Spleen (tissue), 11 donors: ENCODE data around the gene SPIN1. TPM values are rescaled to one million over a fixed set of nuclear protein-coding genes. Genes with fewer than 3 reads are reported as not detected.
A peak's percentile ranks its signal among the peaks of the same experiment; 100 is the strongest.
"Not testable (repeated sequence)": the region's sequence is repeated elsewhere in the genome, so short reads cannot be mapped to it uniquely, and the experiment has no call there.

Experiments used
- DNase-seq: peaks from one replicate; pipeline ENCODE4 v3.0.0-alpha.2; 2020
- H3K27ac ChIP-seq, 8 donors: fragments of 200-600 bp; sonication (generic) in 7 of 8; 1 replicate in 4 of 8; 2 replicates in 4 of 8; pipeline versions ENCODE4 v1.5.0 to v1.8.0; 2016 to 2021; ENCODE audit warnings: inconsistent platforms in 4 of 8, mild to moderate bottlenecking in 4 of 8, moderate library complexity in 1 of 8
- H3K27me3 ChIP-seq, 7 donors: fragments of 200-600 bp; sonication (generic) in 6 of 7; replicated peaks in 1 of 7; 1 replicate in 4 of 7; 2 replicates in 3 of 7; pipeline versions ENCODE4 v1.5.0 to v1.8.0; 2016 to 2021; ENCODE audit warnings: inconsistent platforms in 3 of 7, mild to moderate bottlenecking in 1 of 7
- H3K36me3 ChIP-seq, 6 donors: fragments of 200-600 bp; sonication (generic) in 5 of 6; 1 replicate in 4 of 6; 2 replicates in 2 of 6; pipeline versions ENCODE4 v1.5.0 to v1.8.0; 2016 to 2021; ENCODE audit warnings: inconsistent platforms in 2 of 6
- H3K4me1 ChIP-seq, 6 donors: fragments of 200-600 bp; sonication (generic) in 5 of 6; 1 replicate in 3 of 6; 2 replicates in 3 of 6; pipeline versions ENCODE4 v1.5.0 to v1.8.0; 2016 to 2021; ENCODE audit warnings: inconsistent platforms in 3 of 6
- H3K4me3 ChIP-seq, 8 donors: fragments of 200-600 bp; sonication (generic) in 7 of 8; 1 replicate in 4 of 8; 2 replicates in 4 of 8; pipeline versions ENCODE4 v1.5.0 to v1.8.0; 2016 to 2021; ENCODE audit warnings: inconsistent platforms in 4 of 8, mild to moderate bottlenecking in 4 of 8, moderate library complexity in 2 of 8
- H3K9me3 ChIP-seq, 8 donors: fragments of 200-600 bp; sonication (generic) in 7 of 8; 1 replicate in 4 of 8; 2 replicates in 4 of 8; pipeline versions ENCODE4 v1.5.0 to v1.8.0; 2016 to 2021; ENCODE audit warnings: inconsistent platforms in 4 of 8
- CTCF ChIP-seq, 11 experiments: fragments of 200-600 bp in 7 of 11; fragments of 450-650 bp in 4 of 11; sonication (generic) in 4 of 11; IDR thresholded peaks in 8 of 11; conservative IDR thresholded peaks in 3 of 11; 1 replicate in 7 of 11; 2 replicates in 4 of 11; pipeline versions ENCODE4 v1.4.0 to v1.8.0; 2016 to 2021; ENCODE audit warnings: antibody characterized with exemption in 11 of 11, inconsistent platforms in 4 of 11, mild to moderate bottlenecking in 1 of 11
- POLR2A ChIP-seq, 3 donors: fragments of 450-650 bp; IDR thresholded peaks; one replicate each; pipeline ENCODE4 v1.5.1; 2017; ENCODE audit warnings: antibody characterized with exemption in 3 of 3, mild to moderate bottlenecking in 1 of 3
- POLR2AphosphoS5 ChIP-seq, 3 donors: sonication (generic); formaldehyde crosslinking; IDR thresholded peaks; one replicate each; pipeline ENCODE4 v1.5.1; 2017; ENCODE audit warnings: antibody characterized with exemption in 3 of 3
- WGBS, 5 donors: extraction: QIAGEN DNeasy Blood & Tissue Kit in 3 of 5; methylation state at CpG; one replicate each; pipeline versions ENCODE4 v1.1.5 to v1.1.7; 2013 to 2018; 5-methylcytosine and 5-hydroxymethylcytosine counted together
- intact Hi-C: fragments of 100-400 bp; cut with DNase I; formaldehyde crosslinking; loops from one replicate; pipeline ENCODE4 v1.15.0; 2023; ENCODE audit warnings: low total_unique reads
- polyA plus RNA-seq, 3 donors: library from polyadenylated mRNA; stranded (reverse); fragments of 200-250 nt; gene quantifications; one replicate each; pipeline ENCODE4 v1.2.1, GENCODE V29; 2013
- total RNA-seq, 7 donors: library from RNA; depleted of rRNA in 3 of 7; stranded (reverse); fragments of >200 nt in 3 of 7; fragmentation: NEBNext Ultra II Directional in 4 of 7; extraction: Animal tissue kit (Norgen Biotek cat#: 25700) in 4 of 7; gene quantifications; one replicate each; pipeline versions ENCODE4 v1.1.0 to v1.2.1, GENCODE V29; 2016 to 2021
- donor health status: healthy with polysubstance abuse.
- donor health status: DM: no; HTN: no; CAD: no; lungs with moderate emphysema.
- donor health status: DM: no; HTN: no; CAD: no.
- donor health status: Bipolar disorder and iron deficiency.
- donor health status: healthy.
- donor health status: DM: no; HTN: no; CAD: no.
- donor health status: DM: yes; HTN: yes; CAD: no.

The SPIN1 gene
- total and polyA plus RNA-seq, 10 donors: 12.6 to 55.1 (median 42.9) TPM

- WGBS, 5 donors: 87 to 100% (median 98%) methylated on average over 3 of the region's 3 CpGs
- Histone ChIP-seq H3K27ac (no peak overlapping the region), H3K4me3 (no peak overlapping the region), H3K4me1 (peaks cover 0 to 12% (median 11%) of the 10 kb centered on the region in 6 donors), H3K9me3 (no peaks in the 10 kb centered on the region), H3K27me3 (no peaks in the 10 kb centered on the region), H3K36me3 (no peaks in the 10 kb centered on the region)
- intact Hi-C loops: no loop called here
- TF ChIP-seq POLR2AphosphoS5 (IDR thresholded peaks at IDR 0.05) (no peak), POLR2A (IDR thresholded peaks at IDR 0.05) (no peak), CTCF (IDR thresholded peaks at IDR 0.05 in 8 of 11, conservative IDR thresholded peaks at IDR 0.05 in 3 of 11) (no peak)
- no peak for DNase-seq
Measured at GRCh38 chr9:88383176-88383575, 5.1 kb upstream of the SPIN1 start.

- intact Hi-C loops: loop anchor here (5.0 kb wide), 1 partner anchor 209 kb away; no protein-coding TSS in a partner anchor
- WGBS, 5 donors: 90 to 98% (median 95%) methylated on average over 4 of the region's 4 CpGs
- H3K4me1 ChIP-seq: peaks cover 0 to 34% (median 26%) of the 10 kb centered on the region in 6 donors
- not testable (repeated sequence) for H3K4me3 ChIP-seq, H3K36me3 ChIP-seq, H3K9me3 ChIP-seq, H3K27me3 ChIP-seq, H3K27ac ChIP-seq, DNase-seq
Measured at GRCh38 chr9:88386137-88386536, 2.1 kb upstream of the SPIN1 start.

- TF ChIP-seq POLR2A (IDR thresholded peaks at IDR 0.05) (no peak), POLR2AphosphoS5 (IDR thresholded peaks at IDR 0.05) (no peak), CTCF (IDR thresholded peaks at IDR 0.05 in 8 of 11, conservative IDR thresholded peaks at IDR 0.05 in 3 of 11) (no peak)
- 31 to 40% (median 35%) methylated on average over 14 of the region's 14 CpGs for WGBS, 5 donors
- H3K27ac ChIP-seq: peak overlapping the region; percentile 66 to 95 (median 90)
- H3K9me3 ChIP-seq: no peaks in the 10 kb centered on the region
- H3K27me3 ChIP-seq: no peaks in the 10 kb centered on the region
- peak overlapping the region; percentile 69 to 97 (median 86) for H3K4me3 ChIP-seq
- H3K36me3 ChIP-seq: no peaks in the 10 kb centered on the region
- peak; percentile 84 for DNase-seq
- peaks cover 0 to 44% (median 30%) of the 10 kb centered on the region in 6 donors for H3K4me1 ChIP-seq
- intact Hi-C loops: loop anchor here (5.0 kb wide), 1 partner anchor 210 kb away; no protein-coding TSS in a partner anchor
Measured at GRCh38 chr9:88387036-88387551, 1.1 kb upstream of the SPIN1 start.

- no peaks in the 10 kb centered on the region for H3K27me3 ChIP-seq
- H3K4me1 ChIP-seq: peaks cover 0 to 49% (median 33%) of the 10 kb centered on the region in 6 donors
- H3K4me3 ChIP-seq: peak overlapping the region; percentile 69 to 97 (median 86)
- intact Hi-C loops: loop anchor here (5.0 kb wide), 1 partner anchor 210 kb away; no protein-coding TSS in a partner anchor
- WGBS, 5 donors: 0 to 1% (median 0%) methylated on average over 12 to 40 of the region's 40 CpGs
- peak overlapping the region; percentile 66 to 95 (median 90) for H3K27ac ChIP-seq
- H3K9me3 ChIP-seq: no peaks in the 10 kb centered on the region
- peak; percentile 89 for DNase-seq
- H3K36me3 ChIP-seq: no peaks in the 10 kb centered on the region
- TF ChIP-seq POLR2A (IDR thresholded peaks at IDR 0.05) (no peak), POLR2AphosphoS5 (IDR thresholded peaks at IDR 0.05) (peak; percentile 39 to 69 (median 69))
Measured at GRCh38 chr9:88387552-88388202, 567 bp upstream of the SPIN1 start.
